ENCODE measurements around the gene ARL4C.
A peak's percentile ranks its signal among the peaks of the same experiment; 100 is the strongest.

Gene ARL4C

GRCh38 chr2:234500394-234501006 is 3.6 kb upstream of the ARL4C start:
- DNase-seq (ENCODE audit: low read depth in 4 of 4, low spot score in 1 of 4): peak in 1 of 4 experiments; percentile 51

- no peak for DNase-seq (ENCODE audit: low read depth in 4 of 4, low spot score in 1 of 4)
Observed at GRCh38 chr2:234497594-234498235, 834 bp upstream of the ARL4C start.

DNA sequence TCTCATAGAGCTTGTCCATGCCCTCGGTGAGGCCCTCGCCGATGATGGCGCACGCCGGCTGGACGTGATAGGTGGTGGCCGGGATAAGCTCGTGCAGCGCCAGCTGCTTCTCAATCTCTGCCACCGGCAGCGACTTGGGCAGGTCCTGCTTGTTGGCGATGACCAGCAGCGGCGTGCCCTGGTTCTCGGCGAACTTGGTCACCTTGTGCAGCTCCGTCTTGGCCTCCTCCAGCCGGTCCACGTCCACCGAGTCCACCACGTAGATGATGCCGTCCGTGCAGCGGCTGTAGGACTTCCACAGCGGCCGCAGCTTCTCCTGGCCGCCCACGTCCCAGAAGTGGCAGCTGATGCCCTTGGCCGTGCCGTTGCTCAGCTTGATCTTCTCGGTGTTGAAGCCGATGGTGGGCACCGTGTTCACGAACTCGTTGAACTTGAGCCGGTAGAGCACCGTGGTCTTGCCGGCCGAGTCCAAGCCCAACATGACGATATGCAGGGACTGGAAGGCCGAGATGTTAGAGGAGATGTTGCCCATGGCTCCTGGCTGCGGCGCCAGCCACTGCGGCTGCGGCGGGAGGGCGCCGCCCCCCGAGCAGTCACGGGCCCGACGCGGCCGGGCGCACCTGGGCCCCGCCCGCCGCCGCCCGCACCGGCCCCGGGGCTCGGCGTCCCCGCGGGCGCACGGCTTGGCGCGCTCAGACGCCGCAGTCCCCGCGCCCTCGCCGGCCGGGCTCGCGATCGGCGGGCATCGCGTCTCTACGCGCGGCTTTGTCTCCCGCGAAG is 636 bp downstream of the ARL4C start:
- DNase-seq (ENCODE audit: low read depth in 4 of 4, low spot score in 1 of 4): no peak

- no peak for DNase-seq (ENCODE audit: low read depth in 4 of 4, low spot score in 1 of 4)
Observed at GRCh38 chr2:234495251-234496054, 1.4 kb downstream of the ARL4C start.

GRCh38 chr2:234494361-234495250 is 2.3 kb downstream of the ARL4C start:
- no peak for DNase-seq (ENCODE audit: low read depth in 4 of 4, low spot score in 1 of 4)

DNA sequence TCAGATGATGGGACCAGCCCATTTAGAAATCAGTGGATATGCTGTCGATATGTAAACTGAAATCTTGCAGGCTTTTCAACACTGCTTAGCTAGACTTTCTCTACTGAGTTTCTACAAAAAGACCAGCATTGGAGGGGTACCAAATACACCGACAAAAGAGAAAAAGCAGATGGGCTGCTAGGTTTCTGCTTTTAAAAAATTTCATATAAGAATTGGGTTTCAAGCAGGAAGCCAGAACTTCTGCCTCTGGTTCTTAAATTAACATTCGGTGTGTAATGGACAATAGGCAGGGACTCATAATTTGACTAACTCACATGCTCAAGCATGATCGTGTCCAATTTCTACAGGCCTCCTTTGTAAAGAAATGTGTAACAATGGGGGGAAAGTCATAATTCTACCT is 3.1 kb downstream of the ARL4C start:
- no peak for DNase-seq (ENCODE audit: low read depth in 4 of 4, low spot score in 1 of 4)

DNA sequence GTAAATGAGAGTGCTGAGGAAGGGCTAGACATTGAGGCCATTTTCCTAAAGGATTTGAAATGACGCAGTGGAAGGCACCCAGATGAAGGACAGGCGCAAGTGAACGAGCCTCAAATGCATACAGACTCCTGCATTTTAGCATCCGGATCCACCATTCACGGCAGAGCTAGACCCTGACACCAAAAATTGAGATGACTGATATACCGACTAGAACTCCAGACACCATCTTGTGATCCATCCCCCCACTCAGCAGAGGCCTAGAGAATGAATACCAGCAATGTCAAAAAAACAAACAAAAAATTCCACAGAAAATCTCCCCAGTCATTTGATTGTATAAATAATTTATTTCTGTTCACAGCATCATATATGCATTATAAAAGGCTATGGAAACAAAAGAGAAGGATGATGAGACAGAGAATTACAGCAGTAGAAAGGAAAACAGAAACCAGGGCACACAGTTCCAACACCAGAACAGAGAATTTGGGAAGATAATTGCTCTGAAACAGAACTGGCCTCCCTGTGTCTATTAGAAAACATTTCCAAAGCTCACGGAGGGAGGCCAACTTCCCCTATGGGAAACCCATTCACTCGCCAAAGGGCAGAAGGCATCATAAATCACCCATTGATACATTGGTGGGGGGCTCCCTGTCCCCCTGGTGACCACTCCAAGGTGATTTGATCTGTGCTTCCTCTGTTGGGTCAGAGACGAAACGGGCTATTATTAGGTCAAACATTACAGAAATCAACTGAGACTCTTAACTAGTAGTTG is 4.0 kb downstream of the ARL4C start:
- DNase-seq (ENCODE audit: low read depth in 4 of 4, low spot score in 1 of 4): no peak

DNA sequence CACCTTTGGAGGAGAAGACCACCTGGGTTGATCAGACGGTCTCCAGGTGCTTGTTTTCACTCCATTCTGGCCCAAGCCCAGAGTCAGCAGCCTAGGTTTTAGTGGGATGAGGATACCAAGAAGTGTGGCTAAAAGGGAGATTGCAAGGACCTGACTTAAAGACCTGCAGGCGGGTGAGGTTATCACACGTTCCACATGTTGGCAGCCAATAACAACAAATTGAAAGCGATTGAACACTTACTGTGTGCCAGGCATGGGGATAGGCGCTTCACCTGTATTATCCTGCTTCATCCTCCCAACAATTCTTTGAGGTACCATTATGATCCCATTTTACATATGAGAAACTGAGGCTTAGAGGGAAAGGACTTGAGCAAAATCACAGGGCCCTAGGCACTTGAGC is 5.0 kb downstream of the ARL4C start:
- no peak for DNase-seq (ENCODE audit: low read depth in 4 of 4, low spot score in 1 of 4)

GRCh38 chr2:234491281-234491680 is 5.6 kb downstream of the ARL4C start:
- DNase-seq (ENCODE audit: low read depth in 4 of 4, low spot score in 1 of 4): no peak

- no peak for DNase-seq (ENCODE audit: low read depth in 4 of 4, low spot score in 1 of 4)
Observed at GRCh38 chr2:234490271-234491091, 6.4 kb downstream of the ARL4C start.

DNA sequence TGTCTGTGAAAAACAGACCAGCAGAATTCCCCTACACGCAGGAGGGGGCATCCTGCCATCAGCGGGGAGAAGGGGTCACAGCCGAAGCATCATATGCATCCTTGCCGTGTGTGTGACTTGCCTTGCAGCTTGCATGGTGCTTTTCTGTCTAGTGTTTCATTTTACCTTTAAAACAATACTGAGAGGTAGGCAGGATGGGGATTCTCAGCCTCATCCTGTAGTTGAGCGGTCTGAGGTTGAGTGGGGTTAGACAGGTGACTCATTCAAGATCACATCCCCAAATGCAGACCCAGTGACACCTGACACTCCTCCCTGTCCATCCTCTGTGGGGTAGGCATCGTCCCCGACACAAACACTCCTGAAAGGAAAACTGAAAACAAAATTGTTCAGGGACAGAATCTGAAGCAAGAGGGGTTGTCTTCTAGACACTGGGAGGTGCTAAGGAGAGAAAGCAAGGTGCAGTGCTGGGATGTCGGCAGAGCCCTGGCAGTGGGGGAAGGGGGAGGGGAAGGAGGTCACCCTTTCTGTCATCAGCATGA is 7.9 kb downstream of the ARL4C start:
- DNase-seq (ENCODE audit: low read depth in 4 of 4, low spot score in 1 of 4): peak in 1 of 4 experiments; percentile 35

DNA sequence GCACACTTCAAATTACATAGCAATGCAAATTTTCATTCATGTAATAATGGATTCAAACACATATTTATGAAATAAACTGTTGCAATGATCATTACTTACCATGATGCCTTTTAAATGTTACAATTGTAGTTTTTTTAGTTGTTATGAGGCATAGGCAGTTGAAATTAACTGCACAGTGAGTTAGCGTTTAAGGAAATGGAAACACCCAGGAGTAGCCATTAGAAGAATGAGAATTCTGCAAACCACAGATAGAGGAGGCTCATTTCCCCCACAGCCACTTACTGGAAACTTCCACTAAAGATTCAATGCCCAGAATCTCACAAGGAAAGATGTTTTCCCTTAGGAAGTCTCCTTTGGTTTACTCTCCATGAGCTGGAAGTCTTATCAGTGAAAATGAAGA is 8.4 kb downstream of the ARL4C start:
- DNase-seq (ENCODE audit: low read depth in 4 of 4, low spot score in 1 of 4): no peak

- no peak for DNase-seq (ENCODE audit: low read depth in 4 of 4, low spot score in 1 of 4)
Observed at GRCh38 chr2:234487356-234487755, 9.5 kb downstream of the ARL4C start.

- DNase-seq (ENCODE audit: low read depth in 4 of 4, low spot score in 1 of 4): peak in 1 of 4 experiments; percentile 48
Observed at GRCh38 chr2:234483568-234484251, 13.2 kb downstream of the ARL4C start.

DNA sequence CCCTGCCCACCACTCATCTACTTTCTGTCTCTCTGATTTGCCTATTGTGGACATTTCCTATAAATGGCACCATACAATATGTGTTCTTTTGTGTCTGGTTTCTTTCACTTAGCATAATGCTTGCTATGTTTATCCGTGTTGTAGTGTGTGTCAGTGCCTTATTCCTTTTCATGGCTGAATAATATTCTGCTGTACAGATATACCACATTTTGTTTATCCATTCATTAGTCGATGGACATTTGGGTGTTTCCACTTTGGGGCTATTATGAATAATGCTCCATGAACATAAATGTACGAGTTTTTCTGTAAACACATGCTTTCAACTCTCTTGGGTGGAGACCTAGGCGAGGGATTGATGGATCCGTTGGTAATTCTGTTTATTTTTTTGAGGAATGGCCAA is 15.6 kb downstream of the ARL4C start:
- no peak for DNase-seq (ENCODE audit: low read depth in 4 of 4, low spot score in 1 of 4)

- DNase-seq (ENCODE audit: low read depth in 4 of 4, low spot score in 1 of 4): no peak
Observed at GRCh38 chr2:234480337-234480736, 16.5 kb downstream of the ARL4C start.

DNA sequence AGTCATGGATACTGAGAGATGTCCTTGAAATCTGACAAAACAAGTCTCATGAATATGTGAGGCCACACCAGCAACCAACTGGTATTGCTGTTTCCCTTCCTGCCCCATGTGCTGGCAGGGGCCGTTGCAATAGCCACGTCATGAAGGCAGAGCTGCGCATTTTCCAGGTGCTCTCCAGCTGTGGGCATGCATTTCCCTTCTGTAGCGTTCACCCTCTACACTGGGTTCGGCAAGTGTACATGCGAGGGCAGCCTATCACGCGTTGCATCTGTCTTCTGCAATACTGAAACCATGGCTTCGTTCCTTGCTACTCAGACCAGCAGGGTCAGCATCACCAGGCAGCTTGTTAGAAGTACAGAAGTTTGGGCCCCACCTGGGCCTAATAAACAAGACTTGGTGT is 17.4 kb downstream of the ARL4C start:
- DNase-seq (ENCODE audit: low read depth in 4 of 4, low spot score in 1 of 4): no peak
